AG10803 (cell line): ENCODE data around the gene EFCAB11.

Experiments used
- DNase-seq: peaks from one replicate; pipeline ENCODE4 v3.0.0; 2010; ENCODE audit warnings: low read depth
- H3K4me3 ChIP-seq: 2 replicates; pipeline ENCODE4 v1.5.1; 2011; ENCODE audit warnings: mild to moderate bottlenecking, low read length, control low read depth
- TF ChIP-seq, protein P1 (sequence below): conservative IDR thresholded peaks from 2 replicates; pipeline ENCODE4 v1.5.1; 2011; ENCODE audit warnings: mild to moderate bottlenecking, low read length, control low read depth, inconsistent platforms

The EFCAB11 gene

DNA sequence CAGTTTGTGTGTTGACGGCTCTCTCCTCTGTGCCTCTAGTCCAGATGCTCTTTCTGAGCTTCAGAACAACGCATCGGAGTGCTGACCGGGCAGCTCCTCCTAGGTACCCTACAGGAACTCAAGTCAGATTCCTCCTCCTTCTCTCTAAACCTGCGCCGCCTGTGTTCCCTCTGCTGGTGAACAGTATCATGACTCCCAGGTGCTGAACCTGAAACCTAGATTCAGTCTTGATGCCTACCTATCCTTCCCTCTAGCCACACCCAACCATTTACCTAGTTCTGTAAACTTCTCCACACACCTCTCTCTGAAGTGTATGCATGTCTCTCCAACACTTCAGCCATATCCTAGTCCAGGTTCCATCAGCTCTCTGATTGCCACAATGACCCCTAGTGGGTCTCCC lies 112.7 kb downstream of the EFCAB11 start:
- TF ChIP-seq, protein P1, sequence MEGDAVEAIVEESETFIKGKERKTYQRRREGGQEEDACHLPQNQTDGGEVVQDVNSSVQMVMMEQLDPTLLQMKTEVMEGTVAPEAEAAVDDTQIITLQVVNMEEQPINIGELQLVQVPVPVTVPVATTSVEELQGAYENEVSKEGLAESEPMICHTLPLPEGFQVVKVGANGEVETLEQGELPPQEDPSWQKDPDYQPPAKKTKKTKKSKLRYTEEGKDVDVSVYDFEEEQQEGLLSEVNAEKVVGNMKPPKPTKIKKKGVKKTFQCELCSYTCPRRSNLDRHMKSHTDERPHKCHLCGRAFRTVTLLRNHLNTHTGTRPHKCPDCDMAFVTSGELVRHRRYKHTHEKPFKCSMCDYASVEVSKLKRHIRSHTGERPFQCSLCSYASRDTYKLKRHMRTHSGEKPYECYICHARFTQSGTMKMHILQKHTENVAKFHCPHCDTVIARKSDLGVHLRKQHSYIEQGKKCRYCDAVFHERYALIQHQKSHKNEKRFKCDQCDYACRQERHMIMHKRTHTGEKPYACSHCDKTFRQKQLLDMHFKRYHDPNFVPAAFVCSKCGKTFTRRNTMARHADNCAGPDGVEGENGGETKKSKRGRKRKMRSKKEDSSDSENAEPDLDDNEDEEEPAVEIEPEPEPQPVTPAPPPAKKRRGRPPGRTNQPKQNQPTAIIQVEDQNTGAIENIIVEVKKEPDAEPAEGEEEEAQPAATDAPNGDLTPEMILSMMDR: no peak
- DNase-seq: no peak
- no peak overlapping the region for H3K4me3 ChIP-seq

DNA sequence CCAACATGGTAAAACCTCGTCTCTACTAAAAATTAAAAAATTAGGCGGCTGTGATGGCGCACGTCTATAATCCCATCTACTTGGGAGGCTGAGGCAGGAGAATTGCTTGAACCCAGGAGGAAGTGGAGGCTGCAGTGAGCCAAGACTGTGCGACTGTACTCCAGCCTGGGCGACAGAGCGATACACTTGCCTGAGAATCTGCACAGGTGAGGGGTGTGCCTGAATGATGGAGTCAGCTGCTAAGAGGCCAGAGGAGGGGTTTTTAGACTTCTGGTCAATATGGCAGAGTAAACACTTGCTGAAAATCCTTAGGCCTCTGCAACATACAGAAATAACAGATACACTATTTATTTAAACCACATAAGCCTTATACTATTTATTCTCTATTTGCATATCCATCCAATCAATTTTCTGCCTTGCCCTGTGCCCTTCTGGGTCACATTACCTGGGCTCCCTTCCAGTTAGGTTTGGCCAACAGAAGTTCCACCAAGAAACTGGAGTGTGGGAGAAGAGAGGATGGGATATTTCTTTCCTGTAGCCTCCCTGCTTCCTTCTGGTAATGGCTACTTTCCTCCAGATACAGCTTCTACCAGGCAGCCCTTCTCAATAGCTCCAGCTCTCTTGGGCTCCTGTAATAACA lies 117.6 kb downstream of the EFCAB11 start:
- TF ChIP-seq, protein P1: no peak
- H3K4me3 ChIP-seq: no peak overlapping the region
- DNase-seq: no peak

DNA sequence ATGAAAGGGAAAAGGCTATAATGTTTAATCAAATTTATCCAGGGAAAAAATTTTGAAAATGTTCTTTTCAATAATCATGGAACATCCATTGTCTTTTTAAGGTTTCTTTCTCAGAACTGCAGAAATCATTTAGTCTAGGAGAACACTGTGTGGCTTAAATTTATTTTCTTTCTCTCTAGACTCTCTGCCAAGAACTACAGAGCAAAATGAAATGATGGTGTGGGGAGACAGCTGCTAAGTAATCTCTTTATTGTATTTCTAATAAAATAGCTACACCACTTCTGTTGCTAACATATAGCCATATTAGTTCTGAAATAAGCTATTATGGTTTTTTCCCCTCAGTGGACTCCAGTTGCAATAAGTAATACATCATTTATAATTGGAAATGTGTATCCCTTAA lies 120.9 kb downstream of the EFCAB11 start:
- H3K4me3 ChIP-seq: no peak overlapping the region
- DNase-seq: no peak
- TF ChIP-seq, protein P1: no peak

DNA sequence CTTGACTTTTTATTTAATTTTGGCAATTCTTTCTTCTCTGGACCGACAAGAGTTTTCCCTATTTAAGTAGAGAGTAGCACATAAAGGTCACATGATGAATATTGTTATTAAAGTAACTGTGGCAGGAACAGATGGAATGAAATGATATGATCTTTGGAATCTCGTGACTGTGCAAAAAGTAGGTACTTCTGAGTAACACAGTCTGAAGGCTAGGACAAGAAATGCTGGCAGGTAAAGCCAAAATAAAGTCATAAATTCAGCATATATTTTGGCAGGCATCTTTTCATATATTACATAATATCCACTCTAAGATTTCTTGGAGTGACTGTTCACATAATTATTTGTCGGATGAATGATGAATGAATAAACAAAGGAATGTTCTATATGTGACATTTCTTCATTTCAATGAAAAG lies 121.4 kb downstream of the EFCAB11 start:
- TF ChIP-seq, protein P1: no peak

DNA sequence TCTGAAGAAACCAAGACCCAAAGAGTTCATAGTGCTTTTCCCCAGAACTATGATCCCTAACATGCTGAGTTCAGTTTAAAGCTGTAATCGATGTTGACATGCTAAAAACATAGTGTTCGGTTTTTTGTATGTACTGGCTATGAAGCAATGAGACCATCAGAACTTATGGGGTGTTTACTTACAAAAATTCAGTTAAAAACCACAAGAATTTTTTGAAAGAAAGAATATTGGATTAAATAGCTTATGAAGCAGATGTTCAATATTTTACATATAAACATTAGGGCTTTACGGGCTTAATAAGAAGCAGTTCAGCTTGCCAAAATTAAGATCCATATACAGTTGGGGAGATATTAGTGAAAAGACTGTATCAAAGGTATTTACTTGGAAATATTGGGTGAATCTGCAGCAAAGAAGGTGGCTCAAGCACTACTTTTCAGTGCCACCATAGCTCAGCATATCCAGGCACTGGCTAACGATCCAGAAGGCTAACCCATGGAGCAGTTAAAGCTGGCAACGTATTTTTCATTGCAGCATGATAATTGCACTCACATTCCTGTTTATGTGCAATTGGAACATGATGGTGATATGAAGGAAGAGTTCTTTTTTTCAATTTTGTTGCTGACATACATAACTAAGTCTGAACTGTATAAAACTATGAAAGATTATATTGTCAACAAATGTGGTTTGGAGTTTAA lies 125.9 kb downstream of the EFCAB11 start:
- no peak overlapping the region for H3K4me3 ChIP-seq
- TF ChIP-seq, protein P1: no peak
- peak; percentile 31 for DNase-seq

More for the DNA sequence above, 121.4 kb downstream of the EFCAB11 start:
- no peak overlapping the region for H3K4me3 ChIP-seq
- DNase-seq: peak; percentile 54

DNA sequence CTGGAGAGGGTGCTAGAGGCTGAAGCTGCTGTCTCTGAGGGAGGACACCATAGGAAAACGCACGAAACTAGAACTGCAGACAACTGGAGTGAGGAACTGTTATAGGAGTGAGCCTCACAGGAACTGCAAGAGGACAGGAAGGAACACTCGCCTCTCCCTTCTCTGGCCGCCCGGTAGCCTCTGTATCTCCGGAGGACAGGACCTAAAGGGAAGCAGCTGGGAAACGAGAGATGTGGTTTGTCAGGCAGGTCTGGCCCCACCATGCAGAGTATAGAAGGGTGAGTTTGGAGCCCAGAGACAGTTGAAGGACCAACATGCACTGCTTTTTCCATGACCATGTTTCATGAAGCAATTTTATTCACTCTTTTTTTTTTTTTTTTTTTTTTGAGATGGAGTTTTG lies 127.3 kb downstream of the EFCAB11 start:
- no peak overlapping the region for H3K4me3 ChIP-seq
- TF ChIP-seq, protein P1: no peak
- no peak for DNase-seq

DNA sequence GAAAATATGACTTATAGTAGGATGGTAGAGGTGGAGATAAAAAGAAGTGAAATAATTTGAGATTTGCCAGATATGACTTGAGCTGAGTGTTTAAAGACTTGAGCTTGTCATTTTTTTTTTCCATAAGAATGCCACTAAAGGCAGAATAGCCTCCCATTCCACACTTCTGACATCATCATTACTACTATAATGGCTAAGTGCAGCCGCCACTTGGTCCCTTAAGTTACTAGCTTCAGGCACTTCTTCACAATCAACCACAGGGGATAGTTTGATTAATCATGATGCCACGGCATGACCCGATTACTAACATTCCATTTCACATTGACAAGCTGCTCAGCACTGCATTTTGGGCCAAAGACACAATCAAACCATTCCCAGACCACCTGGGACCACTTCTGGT lies 127.9 kb downstream of the EFCAB11 start:
- TF ChIP-seq, protein P1: no peak
- no peak overlapping the region for H3K4me3 ChIP-seq
- DNase-seq: no peak
